Neural cell (in vitro differentiated cells): ENCODE results near the gene WIPI1. TPM values are rescaled to one million over a fixed set of nuclear protein-coding genes. Genes with fewer than 3 reads are reported as not detected.

Experiments used
- H2AFZ ChIP-seq: fragments of 200-600, 300-800 bp; sonication (generic), shearing (Covaris generic); 2 replicates; pipeline ENCODE4 v1.6.0; 2014; ENCODE audit warnings: low read depth, mild to moderate bottlenecking, antibody characterized with exemption, low read length, moderate library complexity
- H3F3A ChIP-seq: fragments of 200-600 bp; shearing (Covaris generic); 2 replicates; pipeline ENCODE4 v1.6.1; 2016; ENCODE audit warnings: mild to moderate bottlenecking, moderate library complexity, mixed read lengths, antibody characterized with exemption, low read length; ENCODE audit not compliant: insufficient read depth, poor library complexity, severe bottlenecking
- H3K27ac ChIP-seq: fragments of 200-600, 300-800 bp; sonication (generic), shearing (Covaris generic); 2 replicates; pipeline ENCODE4 v1.5.1; 2014; ENCODE audit warnings: mild to moderate bottlenecking, low read length, moderate library complexity
- H3K27me3 ChIP-seq: fragments of 300-800, 200-600 bp; sonication (generic), shearing (Covaris generic); 2 replicates; pipeline ENCODE4 v1.6.0; 2014; ENCODE audit warnings: mild to moderate bottlenecking, low read depth, low read length, moderate library complexity; ENCODE audit not compliant: insufficient read depth
- H3K36me3 ChIP-seq: fragments of 300-800, 200-600 bp; sonication (generic), shearing (Covaris generic); 2 replicates; pipeline ENCODE4 v1.5.1; 2014; ENCODE audit warnings: mild to moderate bottlenecking, antibody characterized with exemption, low read length, moderate library complexity; ENCODE audit not compliant: insufficient read depth
- H3K4me2 ChIP-seq: fragments of 300-800, 200-600 bp; sonication (generic), shearing (Covaris generic); 2 replicates; pipeline ENCODE4 v1.6.0; 2014; ENCODE audit warnings: mild to moderate bottlenecking, low read length
- H3K4me3 ChIP-seq: fragments of 300-800, 200-600 bp; sonication (generic), shearing (Covaris generic); 2 replicates; pipeline ENCODE4 v1.5.1; 2014; ENCODE audit warnings: mild to moderate bottlenecking, low read length, moderate library complexity
- H3K79me2 ChIP-seq: fragments of 200-600 bp; shearing (Covaris generic); replicated peaks from 2 replicates; pipeline ENCODE4 v1.6.0; 2014; ENCODE audit warnings: mild to moderate bottlenecking, low read length, moderate library complexity; ENCODE audit not compliant: insufficient read depth
- H3K9ac ChIP-seq: fragments of 300-800, 200-600 bp; sonication (generic), shearing (Covaris generic); 2 replicates; pipeline ENCODE4 v1.6.1; 2016; ENCODE audit warnings: mild to moderate bottlenecking, low read length, mixed read lengths
- H3K9me2 ChIP-seq: fragments of 200-600 bp; shearing (Covaris generic); 2 replicates; pipeline ENCODE4 v1.6.1; 2016; ENCODE audit warnings: mild to moderate bottlenecking, low read length, mixed read lengths; ENCODE audit not compliant: insufficient read depth
- H3K9me3 ChIP-seq: fragments of 200-600, 300-800 bp; sonication (generic), shearing (Covaris generic); 2 replicates; pipeline ENCODE4 v1.6.1; 2016; ENCODE audit warnings: mild to moderate bottlenecking, mixed run types, low read length, moderate library complexity, mixed read lengths
- H4K20me1 ChIP-seq: fragments of 200-600 bp; shearing (Covaris generic); 2 replicates; pipeline ENCODE4 v1.6.1; 2016; ENCODE audit warnings: mild to moderate bottlenecking, mixed run types; ENCODE audit not compliant: insufficient read depth
- EP300 ChIP-seq: fragments of 450-650 bp; conservative IDR thresholded peaks from 2 replicates; pipeline ENCODE4 v1.6.1; 2014; ENCODE audit warnings: antibody characterized with exemption, mild to moderate bottlenecking, moderate library complexity; ENCODE audit not compliant: poor library complexity, severe bottlenecking
- EZH2 ChIP-seq: fragments of 200-600, 300-800 bp; shearing (Covaris generic), sonication (generic); IDR thresholded peaks from 2 replicates; pipeline ENCODE4 v1.6.1; 2014; ENCODE audit warnings: antibody characterized with exemption, low read length, borderline replicate concordance, mild to moderate bottlenecking; ENCODE audit not compliant: insufficient read depth, poor library complexity, severe bottlenecking
- MXI1 ChIP-seq: fragments of 450-650 bp; conservative IDR thresholded peaks from 2 replicates; pipeline ENCODE4 v1.6.1; 2014; ENCODE audit warnings: antibody characterized with exemption, mild to moderate bottlenecking; ENCODE audit not compliant: poor library complexity, severe bottlenecking
- POLR2AphosphoS5 ChIP-seq: IDR thresholded peaks from 2 replicates; pipeline ENCODE4 v1.6.1; 2012
- RAD21 ChIP-seq: fragments of 450-650 bp; conservative IDR thresholded peaks from 2 replicates; pipeline ENCODE4 v1.6.1; 2014; ENCODE audit warnings: antibody characterized with exemption, mild to moderate bottlenecking, moderate library complexity
- SMC3 ChIP-seq: fragments of 450-650 bp; conservative IDR thresholded peaks from 2 replicates; pipeline ENCODE4 v1.6.1; 2014; ENCODE audit warnings: antibody characterized with exemption, mild to moderate bottlenecking, moderate library complexity; ENCODE audit not compliant: poor library complexity
- TAF1 ChIP-seq: IDR thresholded peaks from 2 replicates; pipeline ENCODE4 v1.6.1; 2012; ENCODE audit warnings: low read depth
- polyA plus RNA-seq: library from polyadenylated mRNA; depleted of rRNA; stranded (reverse); fragments of >200 nt; gene quantifications from 2 replicates; pipeline ENCODE4 v1.2.3, GENCODE V29; 2014
- TF ChIP-seq, protein P1 (sequence below): fragments of 450-650 bp; IDR thresholded peaks from 2 replicates; pipeline ENCODE4 v1.5.1; 2014; ENCODE audit warnings: antibody characterized with exemption, mild to moderate bottlenecking, moderate library complexity; ENCODE audit not compliant: poor library complexity, severe bottlenecking
- TF ChIP-seq, protein P2 (sequence below): IDR thresholded peaks from 2 replicates; pipeline ENCODE4 v1.6.1; 2012; ENCODE audit warnings: borderline replicate concordance

WIPI1 gene
- polyA plus RNA-seq, 1 donor from 2014 or later, result 17.8 TPM

GRCh38 chr17:68484458-68484857, 27.2 kb upstream of the WIPI1 start:
- Histone ChIP-seq H3K4me3 (no peak overlapping the region), H3K9ac (no peak overlapping the region), H3K9me2 (no peaks in the 10 kb centered on the region), H3K27me3 (no peaks in the 10 kb centered on the region), H3K4me2 (no peak overlapping the region), H3K27ac (no peak overlapping the region), H3K36me3 (no peaks in the 10 kb centered on the region), H2AFZ (no peak overlapping the region), H3K79me2 (no peaks in the 10 kb centered on the region), H3K9me3 (no peaks in the 10 kb centered on the region), H4K20me1 (no peaks in the 10 kb centered on the region), H3F3A (no peaks in the 10 kb centered on the region)
- TF ChIP-seq SMC3 (no peak), RAD21 (no peak), TAF1 (no peak), POLR2AphosphoS5 (no peak), EP300 (no peak), EZH2 (no peak), MXI1 (no peak)
- TF ChIP-seq, protein P1, sequence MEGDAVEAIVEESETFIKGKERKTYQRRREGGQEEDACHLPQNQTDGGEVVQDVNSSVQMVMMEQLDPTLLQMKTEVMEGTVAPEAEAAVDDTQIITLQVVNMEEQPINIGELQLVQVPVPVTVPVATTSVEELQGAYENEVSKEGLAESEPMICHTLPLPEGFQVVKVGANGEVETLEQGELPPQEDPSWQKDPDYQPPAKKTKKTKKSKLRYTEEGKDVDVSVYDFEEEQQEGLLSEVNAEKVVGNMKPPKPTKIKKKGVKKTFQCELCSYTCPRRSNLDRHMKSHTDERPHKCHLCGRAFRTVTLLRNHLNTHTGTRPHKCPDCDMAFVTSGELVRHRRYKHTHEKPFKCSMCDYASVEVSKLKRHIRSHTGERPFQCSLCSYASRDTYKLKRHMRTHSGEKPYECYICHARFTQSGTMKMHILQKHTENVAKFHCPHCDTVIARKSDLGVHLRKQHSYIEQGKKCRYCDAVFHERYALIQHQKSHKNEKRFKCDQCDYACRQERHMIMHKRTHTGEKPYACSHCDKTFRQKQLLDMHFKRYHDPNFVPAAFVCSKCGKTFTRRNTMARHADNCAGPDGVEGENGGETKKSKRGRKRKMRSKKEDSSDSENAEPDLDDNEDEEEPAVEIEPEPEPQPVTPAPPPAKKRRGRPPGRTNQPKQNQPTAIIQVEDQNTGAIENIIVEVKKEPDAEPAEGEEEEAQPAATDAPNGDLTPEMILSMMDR, result no peak
- TF ChIP-seq, protein P2, sequence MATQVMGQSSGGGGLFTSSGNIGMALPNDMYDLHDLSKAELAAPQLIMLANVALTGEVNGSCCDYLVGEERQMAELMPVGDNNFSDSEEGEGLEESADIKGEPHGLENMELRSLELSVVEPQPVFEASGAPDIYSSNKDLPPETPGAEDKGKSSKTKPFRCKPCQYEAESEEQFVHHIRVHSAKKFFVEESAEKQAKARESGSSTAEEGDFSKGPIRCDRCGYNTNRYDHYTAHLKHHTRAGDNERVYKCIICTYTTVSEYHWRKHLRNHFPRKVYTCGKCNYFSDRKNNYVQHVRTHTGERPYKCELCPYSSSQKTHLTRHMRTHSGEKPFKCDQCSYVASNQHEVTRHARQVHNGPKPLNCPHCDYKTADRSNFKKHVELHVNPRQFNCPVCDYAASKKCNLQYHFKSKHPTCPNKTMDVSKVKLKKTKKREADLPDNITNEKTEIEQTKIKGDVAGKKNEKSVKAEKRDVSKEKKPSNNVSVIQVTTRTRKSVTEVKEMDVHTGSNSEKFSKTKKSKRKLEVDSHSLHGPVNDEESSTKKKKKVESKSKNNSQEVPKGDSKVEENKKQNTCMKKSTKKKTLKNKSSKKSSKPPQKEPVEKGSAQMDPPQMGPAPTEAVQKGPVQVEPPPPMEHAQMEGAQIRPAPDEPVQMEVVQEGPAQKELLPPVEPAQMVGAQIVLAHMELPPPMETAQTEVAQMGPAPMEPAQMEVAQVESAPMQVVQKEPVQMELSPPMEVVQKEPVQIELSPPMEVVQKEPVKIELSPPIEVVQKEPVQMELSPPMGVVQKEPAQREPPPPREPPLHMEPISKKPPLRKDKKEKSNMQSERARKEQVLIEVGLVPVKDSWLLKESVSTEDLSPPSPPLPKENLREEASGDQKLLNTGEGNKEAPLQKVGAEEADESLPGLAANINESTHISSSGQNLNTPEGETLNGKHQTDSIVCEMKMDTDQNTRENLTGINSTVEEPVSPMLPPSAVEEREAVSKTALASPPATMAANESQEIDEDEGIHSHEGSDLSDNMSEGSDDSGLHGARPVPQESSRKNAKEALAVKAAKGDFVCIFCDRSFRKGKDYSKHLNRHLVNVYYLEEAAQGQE, result no peak

- Histone ChIP-seq H3K79me2 (no peaks in the 10 kb centered on the region), H3K9me2 (no peaks in the 10 kb centered on the region), H3K27me3 (no peaks in the 10 kb centered on the region), H3K36me3 (no peaks in the 10 kb centered on the region), H3K9ac (no peak overlapping the region), H3K27ac (no peak overlapping the region), H3F3A (no peaks in the 10 kb centered on the region), H3K4me3 (no peak overlapping the region), H3K9me3 (no peaks in the 10 kb centered on the region), H4K20me1 (no peaks in the 10 kb centered on the region), H2AFZ (no peak overlapping the region), H3K4me2 (no peak overlapping the region)
- TF ChIP-seq EP300, result no peak
These were observed 25.3 kb upstream of the WIPI1 start for GRCh38 chr17:68482576-68483041.

- Histone ChIP-seq H3K27me3 (no peaks in the 10 kb centered on the region), H3F3A (no peaks in the 10 kb centered on the region), H3K9me3 (no peaks in the 10 kb centered on the region), H3K36me3 (no peaks in the 10 kb centered on the region), H3K9ac (no peak overlapping the region), H3K27ac (no peak overlapping the region), H3K79me2 (no peaks in the 10 kb centered on the region), H3K4me2 (no peak overlapping the region), H3K9me2 (no peaks in the 10 kb centered on the region), H2AFZ (no peak overlapping the region), H4K20me1 (no peaks in the 10 kb centered on the region), H3K4me3 (no peak overlapping the region)
- TF ChIP-seq MXI1 (no peak), TAF1 (no peak), EZH2 (no peak), EP300 (no peak), POLR2AphosphoS5 (no peak), SMC3 (no peak), RAD21 (no peak)
- TF ChIP-seq, protein P1, result no peak
- TF ChIP-seq, protein P2, result no peak
These were observed 23.6 kb upstream of the WIPI1 start for GRCh38 chr17:68480885-68481284.
